Spleen (tissue), 7 donors: ENCODE measurements around the gene ENO4.

ENCODE experiments used
- CTCF ChIP-seq, 11 experiments: fragments of 200-600 bp in 7 of 11; fragments of 450-650 bp in 4 of 11; sonication (generic) in 4 of 11; IDR thresholded peaks in 8 of 11; conservative IDR thresholded peaks in 3 of 11; 1 replicate in 7 of 11; 2 replicates in 4 of 11; pipeline versions ENCODE4 v1.4.0 to v1.8.0; 2016 to 2021; ENCODE audit warnings: antibody characterized with exemption in 11 of 11, inconsistent platforms in 4 of 11, mild to moderate bottlenecking in 1 of 11
- POLR2A ChIP-seq, 3 donors: fragments of 450-650 bp; IDR thresholded peaks; one replicate each; pipeline ENCODE4 v1.5.1; 2017; ENCODE audit warnings: antibody characterized with exemption in 3 of 3, mild to moderate bottlenecking in 1 of 3
- donor health status: DM: no; HTN: no; CAD: no; lungs with moderate emphysema.
- donor health status: DM: no; HTN: no; CAD: no.
- donor health status: DM: no; HTN: no; CAD: no.

GRCh38 chr10:116831086-116831485 is 18.2 kb upstream of the ENO4 start:
- no peak for TF ChIP-seq POLR2A (IDR thresholded peaks at IDR 0.05)
- no peak for TF ChIP-seq CTCF (IDR thresholded peaks at IDR 0.05 in 8 of 11, conservative IDR thresholded peaks at IDR 0.05 in 3 of 11)
